ENCODE data around the gene RNU6-8. TPM values are rescaled to one million over a fixed set of nuclear protein-coding genes. Genes with fewer than 3 reads are reported as not detected.

The RNU6-8 gene
- total and polyA plus RNA-seq, 11 donors, result not detected

- intact Hi-C loops (cut with DNase I), result loop anchor here in 9 of 10 donors (1.0 to 5.0 kb wide), 5 partner anchors 48 to 277 kb away; partner anchors contain the start of gene ARHGAP5 (in 8 of the 9)
- peak in 1 of 4 donors; percentile 22 for ATAC-seq
- H3K27ac ChIP-seq, result peak overlapping the region; percentile 75 to 95 (median 90)
These were observed 874 bp upstream of the RNU6-8 start for GRCh38 chr14:32203928-32204357.

GRCh38 chr14:32202491-32202997 lies 525 bp downstream of the RNU6-8 start:
- H3K4me3 ChIP-seq, result peak overlapping the region; percentile 37 to 81 (median 71)
- peak overlapping the region; percentile 75 to 95 (median 90) for H3K27ac ChIP-seq
- intact Hi-C loops (cut with DNase I), result loop anchor here in 9 of 10 donors (2.0 to 5.0 kb wide), 4 partner anchors 50 to 275 kb away; partner anchors contain the start of gene ARHGAP5 (in 8 of the 9)
- H3K36me3 ChIP-seq, result no peaks in the 10 kb centered on the region
- no peak for DNase-seq
- peaks cover 0 to 39% (median 7%) of the 10 kb centered on the region in 12 donors for H3K4me1 ChIP-seq
- WGBS, 4 donors, result 2 to 5% (median 3%) methylated on average over 8 of the region's 8 CpGs
- no peak for ATAC-seq
- H3K27me3 ChIP-seq, result peaks cover 0 to 11% (median 0%) of the 10 kb centered on the region in 9 donors
- H3K9me3 ChIP-seq, result no peaks in the 10 kb centered on the region
- no peak for TF ChIP-seq POLR2A (IDR thresholded peaks at IDR 0.05)
- no peak for TF ChIP-seq CTCF (IDR thresholded peaks at IDR 0.05)

More at GRCh38 chr14:32203928-32204357, 874 bp upstream of the RNU6-8 start:
- peak overlapping the region; percentile 40 to 81 (median 71) for H3K4me3 ChIP-seq
- H3K36me3 ChIP-seq, result no peaks in the 10 kb centered on the region
- 3 to 13% (median 7%) methylated on average over 14 of the region's 14 CpGs for WGBS, 4 donors
- peaks cover 0 to 39% (median 7%) of the 10 kb centered on the region in 12 donors for H3K4me1 ChIP-seq
- H3K9me3 ChIP-seq, result no peaks in the 10 kb centered on the region
- peaks cover 0 to 11% (median 0%) of the 10 kb centered on the region in 9 donors for H3K27me3 ChIP-seq
- TF ChIP-seq POLR2A (IDR thresholded peaks at IDR 0.05), result no peak
- TF ChIP-seq CTCF (IDR thresholded peaks at IDR 0.05), result no peak
- peak in 4 of 5 donors; percentile 16 to 56 (median 41) for DNase-seq

- peaks cover 0 to 39% (median 7%) of the 10 kb centered on the region in 12 donors for H3K4me1 ChIP-seq
- WGBS, 4 donors, result 1 to 4% (median 2%) methylated on average over 38 to 40 of the region's 40 CpGs
- peak within 1 kb of the TSS; percentile 75 to 95 (median 90) for H3K27ac ChIP-seq
- DNase-seq, result peak in 4 of 5 donors; percentile 13 to 29 (median 26)
- ATAC-seq, result peak; percentile 10 to 33 (median 22)
- H3K36me3 ChIP-seq, result no peaks in the 10 kb centered on the region
- peak within 1 kb of the TSS; percentile 37 to 81 (median 71) for H3K4me3 ChIP-seq
- H3K9me3 ChIP-seq, result no peaks in the 10 kb centered on the region
- intact Hi-C loops (cut with DNase I), result loop anchor here (2.0 to 5.0 kb wide), 4 partner anchors 50 to 275 kb away; partner anchors contain the start of gene ARHGAP5 (in 9 of the 10)
- H3K27me3 ChIP-seq, result peaks cover 0 to 11% (median 0%) of the 10 kb centered on the region in 9 donors
- no peak for TF ChIP-seq CTCF (IDR thresholded peaks at IDR 0.05)
- TF ChIP-seq POLR2A (IDR thresholded peaks at IDR 0.05), result no peak
These were observed 1.1 kb downstream of the RNU6-8 start, which contains the start of gene RNU6-7 for GRCh38 chr14:32201816-32202490. TSS of gene RNU6-7 (plus strand) at chr14:32202045.
